Measurements from ENCODE around the gene HOMER1.

The HOMER1 gene

GRCh38 chr5:79333852-79334557 lies 179.9 kb downstream of the HOMER1 start:
- H3K9ac ChIP-seq (ENCODE audit: low read depth, low read length): no peak overlapping the region
- H3K27me3 ChIP-seq (ENCODE audit: control insufficient read depth, insufficient read depth, low read length): no peaks in the 10 kb centered on the region
- H3K4me3 ChIP-seq (ENCODE audit: low read depth, low read length): no peak overlapping the region
- H3K4me1 ChIP-seq (ENCODE audit: control insufficient read depth, insufficient read depth, low read length): no peaks in the 10 kb centered on the region
- no peaks in the 10 kb centered on the region for H3K36me3 ChIP-seq (ENCODE audit: control insufficient read depth, insufficient read depth, low read length)
- no peaks in the 10 kb centered on the region for H3K9me3 ChIP-seq (ENCODE audit: control insufficient read depth, insufficient read depth, low read length)

- H3K36me3 ChIP-seq (ENCODE audit: control insufficient read depth, insufficient read depth, low read length): no peaks in the 10 kb centered on the region
- H3K9me3 ChIP-seq (ENCODE audit: control insufficient read depth, insufficient read depth, low read length): no peaks in the 10 kb centered on the region
- no peak overlapping the region for H3K9ac ChIP-seq (ENCODE audit: low read depth, low read length)
- no peak overlapping the region for H3K4me3 ChIP-seq (ENCODE audit: low read depth, low read length)
- no peaks in the 10 kb centered on the region for H3K4me1 ChIP-seq (ENCODE audit: control insufficient read depth, insufficient read depth, low read length)
- H3K27me3 ChIP-seq (ENCODE audit: control insufficient read depth, insufficient read depth, low read length): no peaks in the 10 kb centered on the region
These were observed 183.9 kb downstream of the HOMER1 start for GRCh38 chr5:79330071-79330470.

DNA sequence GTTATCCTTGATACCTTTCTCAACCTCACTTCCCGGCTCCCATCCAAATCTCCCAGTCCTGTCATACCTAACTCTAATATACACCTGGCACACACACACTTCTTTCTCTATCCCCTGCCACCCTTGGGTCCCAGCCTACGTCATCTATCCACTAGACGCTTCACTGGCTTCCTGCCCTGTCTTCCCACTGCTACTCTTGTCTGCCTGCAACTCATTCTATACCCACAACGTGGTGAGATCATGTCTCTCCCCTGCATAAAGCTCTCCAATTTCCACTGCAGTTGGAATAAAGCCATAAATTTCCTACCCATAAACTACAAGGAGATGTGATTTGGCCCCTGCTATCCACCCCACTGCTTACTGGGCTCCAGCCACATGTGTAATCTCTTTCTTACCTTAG lies 184.5 kb downstream of the HOMER1 start:
- no peaks in the 10 kb centered on the region for H3K27me3 ChIP-seq (ENCODE audit: control insufficient read depth, insufficient read depth, low read length)
- no peaks in the 10 kb centered on the region for H3K4me1 ChIP-seq (ENCODE audit: control insufficient read depth, insufficient read depth, low read length)
- H3K36me3 ChIP-seq (ENCODE audit: control insufficient read depth, insufficient read depth, low read length): no peaks in the 10 kb centered on the region

More for the DNA sequence above, 184.5 kb downstream of the HOMER1 start:
- Histone ChIP-seq H3K4me3 (ENCODE audit: low read depth, low read length) (no peak overlapping the region), H3K9me3 (ENCODE audit: control insufficient read depth, insufficient read depth, low read length) (no peaks in the 10 kb centered on the region), H3K9ac (ENCODE audit: low read depth, low read length) (no peak overlapping the region)

Data from iPS-15b (cell line).